GM20000 (cell line): Measurements from ENCODE around the gene SRF.

ENCODE experiments used
- DNase-seq: peaks from one replicate; pipeline ENCODE4 v3.0.0; 2012; ENCODE audit warnings: low spot score
- TF ChIP-seq, protein P1 (sequence below): IDR thresholded peaks from 2 replicates; pipeline ENCODE4 v1.5.1; 2012; ENCODE audit warnings: mild to moderate bottlenecking, control low read depth; ENCODE audit errors: extremely low read depth, missing control alignments

The SRF gene

GRCh38 chr6:43142101-43142500 lies 29.0 kb upstream of the SRF start:
- TF ChIP-seq, protein P1, sequence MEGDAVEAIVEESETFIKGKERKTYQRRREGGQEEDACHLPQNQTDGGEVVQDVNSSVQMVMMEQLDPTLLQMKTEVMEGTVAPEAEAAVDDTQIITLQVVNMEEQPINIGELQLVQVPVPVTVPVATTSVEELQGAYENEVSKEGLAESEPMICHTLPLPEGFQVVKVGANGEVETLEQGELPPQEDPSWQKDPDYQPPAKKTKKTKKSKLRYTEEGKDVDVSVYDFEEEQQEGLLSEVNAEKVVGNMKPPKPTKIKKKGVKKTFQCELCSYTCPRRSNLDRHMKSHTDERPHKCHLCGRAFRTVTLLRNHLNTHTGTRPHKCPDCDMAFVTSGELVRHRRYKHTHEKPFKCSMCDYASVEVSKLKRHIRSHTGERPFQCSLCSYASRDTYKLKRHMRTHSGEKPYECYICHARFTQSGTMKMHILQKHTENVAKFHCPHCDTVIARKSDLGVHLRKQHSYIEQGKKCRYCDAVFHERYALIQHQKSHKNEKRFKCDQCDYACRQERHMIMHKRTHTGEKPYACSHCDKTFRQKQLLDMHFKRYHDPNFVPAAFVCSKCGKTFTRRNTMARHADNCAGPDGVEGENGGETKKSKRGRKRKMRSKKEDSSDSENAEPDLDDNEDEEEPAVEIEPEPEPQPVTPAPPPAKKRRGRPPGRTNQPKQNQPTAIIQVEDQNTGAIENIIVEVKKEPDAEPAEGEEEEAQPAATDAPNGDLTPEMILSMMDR, result no peak

GRCh38 chr6:43143235-43144128 lies 27.6 kb upstream of the SRF start:
- peak; percentile 89 for DNase-seq
- TF ChIP-seq, protein P1, result peak; percentile 98

More at GRCh38 chr6:43142101-43142500, 29.0 kb upstream of the SRF start:
- DNase-seq, result no peak

DNA sequence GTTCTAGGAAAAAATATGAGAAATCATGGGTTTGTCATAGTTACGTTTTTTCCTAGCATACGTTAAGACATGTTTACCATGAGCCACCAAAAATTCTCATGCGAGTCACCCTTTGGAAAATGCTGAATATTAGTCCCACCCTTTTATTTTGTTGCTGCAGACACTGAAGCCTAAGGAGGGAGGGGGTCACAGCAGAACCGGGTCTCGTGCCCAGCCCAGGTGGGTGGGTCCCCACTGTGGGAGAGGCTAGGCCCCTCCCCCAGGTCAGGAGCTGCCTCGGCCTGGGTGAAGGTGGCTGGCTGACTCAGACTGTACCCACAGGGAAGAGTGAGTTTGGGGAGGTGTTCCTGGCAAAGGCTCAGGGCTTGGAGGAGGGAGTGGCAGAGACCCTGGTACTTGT lies 26.2 kb upstream of the SRF start:
- no peak for DNase-seq
- TF ChIP-seq, protein P1, result no peak

DNA sequence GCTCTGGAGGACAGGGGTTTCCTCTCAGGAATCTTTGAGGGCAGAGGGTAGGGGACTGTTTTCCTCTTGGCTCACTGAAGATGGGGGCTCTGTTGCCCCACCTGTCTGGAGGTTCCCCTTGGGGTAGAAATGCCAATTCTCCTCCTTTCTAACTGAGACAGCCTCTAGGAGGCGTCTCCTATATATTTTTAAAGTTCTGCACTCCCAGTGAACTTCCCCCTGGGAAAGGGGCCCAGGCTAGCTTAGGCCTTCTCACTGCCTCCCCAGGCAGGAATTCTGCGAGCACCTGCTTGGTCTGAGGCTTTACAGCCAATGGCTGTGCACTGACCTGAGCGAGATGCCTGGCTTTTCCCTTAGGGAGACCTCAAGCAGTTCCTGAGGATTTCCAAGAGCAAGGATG lies 24.8 kb upstream of the SRF start:
- TF ChIP-seq, protein P1, result no peak
- no peak for DNase-seq

DNA sequence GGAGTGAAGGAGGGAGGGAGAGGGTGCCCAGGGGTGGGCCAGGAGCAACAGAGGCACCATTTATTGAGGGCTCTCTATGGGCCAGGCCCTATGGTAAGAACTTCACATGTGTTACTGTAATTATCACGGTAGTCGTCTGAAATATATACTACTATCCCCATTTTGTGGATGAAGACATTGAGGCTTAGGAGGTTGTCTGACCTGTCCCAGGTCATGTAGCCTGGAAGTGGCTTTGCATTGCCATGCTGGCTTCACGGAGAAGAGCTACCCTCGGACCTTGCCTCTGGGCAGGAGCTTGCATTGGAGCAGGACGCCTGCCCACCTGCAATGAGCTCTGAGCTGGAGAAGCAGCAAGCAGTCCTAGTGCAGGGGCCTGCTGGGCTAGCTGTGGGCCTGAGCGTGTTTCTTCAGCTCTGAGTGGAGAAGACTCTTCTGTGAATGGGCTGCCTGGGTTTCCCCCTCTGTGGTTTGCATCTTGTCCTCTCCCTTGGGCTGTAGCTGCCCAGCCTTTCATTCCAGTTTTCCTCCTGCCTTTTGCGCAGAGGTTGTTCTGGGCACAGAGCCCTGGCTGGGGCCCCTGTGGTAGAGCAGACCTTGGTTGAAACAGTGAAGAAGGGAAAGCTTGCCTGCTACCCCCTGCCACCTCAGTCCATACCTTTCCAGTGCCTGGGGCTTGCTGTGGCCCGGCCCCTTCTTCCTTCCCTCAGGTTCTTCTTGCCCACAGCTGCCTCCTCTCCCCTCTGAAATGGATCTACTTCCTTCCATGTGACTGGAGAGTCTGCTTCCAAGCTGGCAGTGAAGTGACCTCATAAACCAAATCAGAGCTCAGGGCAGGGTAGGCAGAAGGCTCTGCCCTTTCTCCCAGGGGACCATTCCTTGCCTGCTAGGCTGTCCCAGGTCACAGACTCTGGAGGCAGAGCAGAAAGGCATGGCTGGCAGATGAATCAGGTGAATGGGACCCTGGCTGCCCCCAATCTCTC lies 24.1 kb upstream of the SRF start:
- DNase-seq, result no peak
- TF ChIP-seq, protein P1, result no peak

DNA sequence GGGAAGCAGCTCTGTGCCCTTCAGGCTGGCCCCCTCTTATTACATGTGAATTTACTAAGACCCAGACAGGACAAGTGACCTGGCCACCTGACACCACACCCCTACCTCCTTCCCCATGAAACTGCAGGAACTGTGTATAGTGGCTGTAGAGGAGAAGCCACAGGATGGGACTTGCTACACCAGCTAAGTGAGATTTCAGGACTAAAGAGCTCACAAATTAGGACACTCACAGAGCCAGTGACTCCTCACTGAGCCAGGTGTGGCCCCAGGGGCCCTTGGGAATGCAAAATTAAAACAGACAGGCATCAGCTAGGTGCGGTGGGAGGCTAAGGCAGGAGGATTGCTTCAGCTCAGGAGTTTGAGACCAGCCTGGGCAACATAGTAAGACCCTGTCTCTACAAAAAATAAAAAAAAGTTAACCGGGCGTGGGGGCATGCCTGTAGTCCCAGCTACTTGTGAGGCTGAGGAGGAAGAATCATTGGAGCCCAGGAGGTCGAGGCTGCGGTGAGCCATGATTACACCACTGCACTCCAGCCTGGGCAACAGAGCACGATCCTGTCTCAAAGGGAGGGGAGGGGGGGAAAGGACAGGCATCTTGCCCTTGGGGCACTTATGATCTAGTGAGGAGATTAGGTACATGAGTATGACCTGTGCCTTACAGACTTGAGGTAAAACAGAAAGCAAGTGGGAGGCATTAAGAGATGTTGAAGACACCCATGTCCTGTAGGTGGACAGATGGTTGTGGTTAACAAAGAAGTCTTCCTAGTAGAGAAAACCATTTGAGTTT lies 23.2 kb upstream of the SRF start:
- no peak for DNase-seq
- TF ChIP-seq, protein P1, result no peak
